IMR-90 (cell line): ENCODE data around the gene SINHCAF. TPM values are rescaled to one million over a fixed set of nuclear protein-coding genes. Genes with fewer than 3 reads are reported as not detected.

Source experiments
- ATAC-seq: fragments of 200-7000 bp; cut with Tn5 transposase; 2 replicates; pipeline ENCODE4 v1.9.1; 2020; ENCODE audit warnings: low read depth, mild to moderate bottlenecking, moderate library complexity
- BruUV-seq: library from RNA; stranded (reverse); fragments of 400-500 nt; replicated peaks from 2 replicates; lab custom pipeline; 2021; lab: Mats Ljungman, UMichigan
- CTCF ChIA-PET: fragments of 300-600 bp; formaldehyde crosslinking; extraction: SDS; loops from one replicate; lab custom pipeline; 2021; ENCODE audit warnings: antibody characterized with exemption; lab: Yijun Ruan, JAX
- POLR2A ChIA-PET: fragments of 300-600 bp; sonication (Branson Sonifier 250); formaldehyde crosslinking; loops from one replicate; lab custom pipeline; 2022; ENCODE audit warnings: antibody characterized with exemption; ENCODE audit not compliant: unreplicated experiment; lab: Charles Lee
- DNase-seq: peaks from one replicate; pipeline ENCODE4 v3.0.0; 2013
- H2AFZ ChIP-seq: replicated peaks from 2 replicates; pipeline ENCODE3; 2013; ENCODE audit warnings: low read length, mild to moderate bottlenecking; ENCODE audit not compliant: poor library complexity
- H2AK5ac ChIP-seq: 2 replicates; pipeline ENCODE4 v1.6.1; 2013; ENCODE audit warnings: low read depth, low read length, inconsistent platforms
- H2AK9ac ChIP-seq: replicated peaks from 2 replicates; pipeline ENCODE3; 2013; ENCODE audit warnings: mild to moderate bottlenecking, low read depth, low read length, moderate library complexity; ENCODE audit not compliant: poor library complexity
- H2BK120ac ChIP-seq: 2 replicates; pipeline ENCODE4 v1.6.1; 2013; ENCODE audit warnings: low read depth, low read length, inconsistent platforms
- H2BK15ac ChIP-seq: 3 replicates; pipeline ENCODE4 v1.6.1; 2013; ENCODE audit warnings: low read depth, low read length, inconsistent platforms
- H2BK20ac ChIP-seq: 2 replicates; pipeline ENCODE4 v1.6.1; 2013; ENCODE audit warnings: low read depth, mild to moderate bottlenecking, inconsistent platforms, low read length, moderate library complexity
- H2BK5ac ChIP-seq: 2 replicates; pipeline ENCODE4 v1.6.1; 2013; ENCODE audit warnings: mild to moderate bottlenecking, low read depth, low read length, inconsistent platforms; ENCODE audit not compliant: poor library complexity, severe bottlenecking
- H3K14ac ChIP-seq: replicated peaks from 2 replicates; pipeline ENCODE4 v1.6.1; 2013; ENCODE audit warnings: low read depth, low read length, inconsistent platforms
- H3K18ac ChIP-seq: 2 replicates; pipeline ENCODE4 v1.6.1; 2013; ENCODE audit warnings: low read depth, low read length, control low read depth
- H3K23ac ChIP-seq: 2 replicates; pipeline ENCODE4 v1.6.1; 2013; ENCODE audit warnings: low read depth, low read length, inconsistent platforms
- H3K27ac ChIP-seq: 2 replicates; pipeline ENCODE4 v1.5.1; 2013; ENCODE audit warnings: mild to moderate bottlenecking, control low read depth, low read length; ENCODE audit not compliant: insufficient read depth
- H3K27me3 ChIP-seq: 2 replicates; pipeline ENCODE4 v1.6.1; 2013; ENCODE audit warnings: low read length; ENCODE audit not compliant: control insufficient read depth, insufficient read depth
- H3K36me3 ChIP-seq: 2 replicates; pipeline ENCODE4 v1.6.1; 2013; ENCODE audit warnings: low read length, mixed read lengths; ENCODE audit not compliant: control insufficient read depth, insufficient read depth
- H3K4ac ChIP-seq: 2 replicates; pipeline ENCODE4 v1.6.1; 2013; ENCODE audit warnings: low read depth, low read length, inconsistent platforms
- H3K4me1 ChIP-seq: 2 replicates; pipeline ENCODE4 v1.6.1; 2013; ENCODE audit warnings: low read length, mixed read lengths; ENCODE audit not compliant: control insufficient read depth, insufficient read depth
- H3K4me2 ChIP-seq: 2 replicates; pipeline ENCODE4 v1.6.1; 2013; ENCODE audit warnings: low read depth, mild to moderate bottlenecking, control low read depth, low read length, moderate library complexity
- H3K4me3 ChIP-seq: 2 replicates; pipeline ENCODE4 v1.5.1; 2013; ENCODE audit warnings: low read depth, mild to moderate bottlenecking, control low read depth, low read length, moderate library complexity; ENCODE audit not compliant: insufficient read depth
- H3K56ac ChIP-seq: 2 replicates; pipeline ENCODE4 v1.6.1; 2013; ENCODE audit warnings: low read length, inconsistent platforms; ENCODE audit not compliant: insufficient read depth; ENCODE audit errors: extremely low read depth
- H3K79me1 ChIP-seq, 2 experiments: 2 replicates each; pipeline ENCODE4 v1.6.1; 2013; ENCODE audit warnings: low read length in 2 of 2, inconsistent platforms in 1 of 2, low read depth in 1 of 2
- H3K9ac ChIP-seq: 2 replicates; pipeline ENCODE4 v1.6.1; 2013; ENCODE audit warnings: low read depth, low read length, control low read depth
- H3K9me1 ChIP-seq: 2 replicates; pipeline ENCODE4 v1.6.1; 2013; ENCODE audit warnings: low read length, inconsistent platforms; ENCODE audit not compliant: insufficient read depth
- H3K9me3 ChIP-seq: 2 replicates; pipeline ENCODE4 v1.6.1; 2013; ENCODE audit warnings: low read length; ENCODE audit not compliant: control insufficient read depth, insufficient read depth
- H4K20me1 ChIP-seq: 2 replicates; pipeline ENCODE4 v1.6.1; 2013; ENCODE audit warnings: low read length, inconsistent platforms; ENCODE audit not compliant: insufficient read depth
- H4K5ac ChIP-seq: 2 replicates; pipeline ENCODE4 v1.6.1; 2013; ENCODE audit warnings: mild to moderate bottlenecking, low read depth, low read length, control low read depth
- H4K8ac ChIP-seq, 2 experiments: 2 replicates each; pipeline ENCODE4 v1.6.1; 2013; ENCODE audit warnings: low read depth in 2 of 2, low read length in 2 of 2, control low read depth in 1 of 2, inconsistent platforms in 1 of 2
- H4K91ac ChIP-seq: 2 replicates; pipeline ENCODE4 v1.6.1; 2013; ENCODE audit warnings: low read depth, low read length, inconsistent platforms; ENCODE audit not compliant: insufficient read depth
- CTCF ChIP-seq: conservative IDR thresholded peaks from 2 replicates; pipeline ENCODE4 v1.5.1; 2012; ENCODE audit warnings: mild to moderate bottlenecking, low read depth, low read length, improper control_type of control experiment
- FOS ChIP-seq: fragments of 150-350 bp; IDR thresholded peaks from 2 replicates; pipeline ENCODE4 v1.6.1; 2016; ENCODE audit warnings: low read depth, low read length
- WGBS, 2 experiments: methylation state at CpG; one replicate each; pipeline versions ENCODE4 v1.1.5 to v1.1.7; 2013; ENCODE audit warnings: missing lambda C conversion rate in 2 of 2; ENCODE audit not compliant: insufficient read length in 1 of 2; ENCODE audit errors: extremely low coverage in 2 of 2; 5-methylcytosine and 5-hydroxymethylcytosine counted together
- dilution Hi-C: fragments of 300-500 bp; cut with HindIII; formaldehyde crosslinking; loops from one replicate; pipeline ENCODE4 v1.14.3; 2018; ENCODE audit warnings: low sequenced_read_pairs; ENCODE audit not compliant: unreplicated experiment
- in situ Hi-C: fragments of 300-500 bp; cut with MboI; formaldehyde crosslinking; loops from 3 replicates; pipeline ENCODE4 v1.14.3; 2019; ENCODE audit warnings: low sequenced_read_pairs, inconsistent platforms, mixed read lengths
- intact Hi-C: fragments of 100-400 bp; cut with micrococcal nuclease; formaldehyde crosslinking; loops from 2 replicates; pipeline ENCODE4 v1.10.0; 2022
- polyA plus RNA-seq, 3 experiments: library from polyadenylated mRNA; depleted of rRNA; stranded (reverse); fragments of >200 nt; gene quantifications; 2 replicates each; pipeline ENCODE4 v1.2.3, GENCODE V29; 2012; ENCODE audit warnings: low replicate concordance in 1 of 3
- total RNA-seq: library from RNA; depleted of rRNA; stranded (reverse); fragments of >200 nt; gene quantifications from 2 replicates; pipeline ENCODE4 v1.2.3, GENCODE V29; 2012

SINHCAF gene
- total and polyA plus RNA-seq, 2 of the 4 experiments (the other 2 are of a cell fraction) = 21.6 to 30.8 TPM

- BruUV-seq = no TSS peak
- Histone ChIP-seq H3K4me2 (no peak overlapping the region; the same call in 1 of the 2 replicates), H2AFZ (peak overlapping the region; percentile 54), H2BK15ac (no peak overlapping the region), H3K79me1 (no peaks in the 10 kb centered on the region), H3K56ac (no peak overlapping the region), H3K9me3 (peaks cover 7% of the 10 kb centered on the region), H4K20me1 (no peaks in the 10 kb centered on the region), H4K8ac (no peak overlapping the region), H3K14ac (no peak overlapping the region), H3K27me3 (peaks cover 57% of the 10 kb centered on the region), H2AK9ac (no peak overlapping the region), H2BK5ac (no peak overlapping the region), H3K4me1 (no peaks in the 10 kb centered on the region), H3K9me1 (no peaks in the 10 kb centered on the region), H3K23ac (no peak overlapping the region), H3K9ac (no peak overlapping the region), H2BK120ac (no peak overlapping the region), H2BK20ac (no peak overlapping the region), H3K4ac (no peak overlapping the region), H3K27ac (no peak overlapping the region), H4K5ac (no peak overlapping the region), H4K91ac (no peak overlapping the region), H2AK5ac (no peak overlapping the region), H3K4me3 (no peak overlapping the region), H3K36me3 (no peaks in the 10 kb centered on the region), H3K18ac (no peak overlapping the region)
- TF ChIP-seq FOS = no peak
- TF ChIP-seq CTCF = peak; percentile 44
- ATAC-seq (peak; percentile 85), DNase-seq (peak; percentile 31)
- CTCF ChIA-PET = interaction anchor here (0.7 to 2.3 kb wide), 2 partner anchors 380 to 387 kb away, joined by 3 to 6 read pairs; no protein-coding TSS in a partner anchor
- dilution Hi-C loops (no loop called here), intact Hi-C loops (loop anchor here (10.0 kb wide), 1 partner anchor 250 kb away; no protein-coding TSS in a partner anchor), in situ Hi-C loops (loop anchor here (5.0 kb wide), 1 partner anchor 383 kb away; no protein-coding TSS in a partner anchor)
- POLR2A ChIA-PET = no interaction called here
- WGBS, 2 experiments = 50% methylated on average over 1 of the region's 12 CpGs; no CpG with 5 or more reads in 1 of the 2 experiments
These were observed 90.7 kb downstream of the SINHCAF start for GRCh38 chr12:31234955-31235867.
